A549 (cell line): ENCODE data around the gene LRRC4C. TPM values are rescaled to one million over a fixed set of nuclear protein-coding genes. Genes with fewer than 3 reads are reported as not detected.

Source experiments
- ATAC-seq, 2 experiments: fragments of 200-7000 bp in 1 of 2; fragments of >200 bp in 1 of 2; cut with Nextera tagmentation in 1 of 2; cut with Tn5 transposase in 1 of 2; 3 replicates each; pipeline versions ENCODE4 v1.8.0 to v1.9.1; 2018 to 2020; ENCODE audit warnings: mild to moderate bottlenecking in 1 of 2, moderate library complexity in 1 of 2
- CTCF ChIA-PET: fragments of 300-600 bp; sonication (Branson Sonifier 250); formaldehyde crosslinking; extraction: SDS; loops from one replicate; lab custom pipeline; 2021; ENCODE audit warnings: antibody characterized with exemption, inconsistent platforms; lab: Yijun Ruan, JAX
- POLR2A ChIA-PET: fragments of 350-600 bp; formaldehyde crosslinking; extraction: SDS; loops from one replicate; lab custom pipeline; 2021; ENCODE audit warnings: antibody characterized with exemption, inconsistent platforms; lab: Yijun Ruan, JAX
- DNase-seq, 2 experiments: peaks; one replicate each; pipeline versions ENCODE4 v3.0.0 to v3.0.0-alpha.2; 2011 to 2016; ENCODE audit warnings: low read depth in 1 of 2, low spot score in 1 of 2
- FAIRE-seq: peaks from 2 replicates; lab custom pipeline; 2011; peaks lifted over from hg19 to GRCh38; lab: Jason Lieb, UNC
- H3K27ac ChIP-seq, 2 experiments: fragments of >200 bp; sonication (Bioruptor Twin); formaldehyde crosslinking; 3 replicates each; pipeline ENCODE4 v1.5.1; 2016 to 2017
- H3K4me1 ChIP-seq: fragments of >200 bp; sonication (Bioruptor Twin); formaldehyde crosslinking; 3 replicates; pipeline ENCODE4 v1.6.1; 2016
- H3K4me2 ChIP-seq: fragments of >200 bp; sonication (Bioruptor Twin); formaldehyde crosslinking; 3 replicates; pipeline ENCODE4 v1.6.1; 2016
- H3K4me3 ChIP-seq: fragments of >200 bp; sonication (Bioruptor Twin); formaldehyde crosslinking; 3 replicates; pipeline ENCODE4 v1.5.1; 2016
- H3K9me3 ChIP-seq: fragments of >200 bp; sonication (Bioruptor Twin); formaldehyde crosslinking; 3 replicates; pipeline ENCODE4 v1.6.1; 2016
- BCL3 ChIP-seq: fragments of >200 bp; sonication (Bioruptor Twin); formaldehyde crosslinking; IDR thresholded peaks from 3 replicates; pipeline ENCODE4 v1.6.1; 2016
- BHLHE40 ChIP-seq: IDR thresholded peaks from 2 replicates; pipeline ENCODE4 v1.6.1; 2012; ENCODE audit warnings: low read depth, low read length, inconsistent platforms
- CEBPB ChIP-seq, 2 experiments: fragments of >200 bp in 1 of 2; sonication (Bioruptor Twin) in 1 of 2; formaldehyde crosslinking in 1 of 2; IDR thresholded peaks; 2 replicates each; pipeline ENCODE4 v1.6.1; 2012 to 2016
- CHD2 ChIP-seq: fragments of 150-350 bp; IDR thresholded peaks from 2 replicates; pipeline ENCODE4 v1.6.1; 2014; ENCODE audit warnings: low read length; ENCODE audit not compliant: partially characterized antibody
- CHD4 ChIP-seq: fragments of 200-600 bp; sonication (generic); IDR thresholded peaks from 2 replicates; pipeline ENCODE4 v1.6.1; 2016; ENCODE audit warnings: antibody characterized with exemption, mild to moderate bottlenecking, borderline replicate concordance
- E2F6 ChIP-seq: IDR thresholded peaks from 2 replicates; pipeline ENCODE4 v1.6.1; 2012; ENCODE audit warnings: low read depth, borderline replicate concordance
- EHF ChIP-seq: fragments of 250-450 bp; sonication (Bioruptor Pico); IDR thresholded peaks from 2 replicates; pipeline ENCODE4 v1.5.0; 2020; ENCODE audit warnings: mild to moderate bottlenecking
- EHMT2 ChIP-seq: fragments of 200-600 bp; sonication (generic); IDR thresholded peaks from 2 replicates; pipeline ENCODE4 v1.6.1; 2016; ENCODE audit warnings: antibody characterized with exemption, low read depth, mild to moderate bottlenecking, moderate library complexity
- EP300 ChIP-seq, 2 experiments: fragments of >200 bp; sonication (Bioruptor Twin); formaldehyde crosslinking; IDR thresholded peaks; 2 replicates in 1 of 2; 3 replicates in 1 of 2; pipeline ENCODE4 v1.6.1; 2016 to 2017
- ESRRA ChIP-seq: fragments of 150-350 bp; IDR thresholded peaks from 2 replicates; pipeline ENCODE4 v1.6.1; 2014; ENCODE audit warnings: mild to moderate bottlenecking, low read length, borderline replicate concordance
- FOXS1 ChIP-seq: fragments of 250-450 bp; sonication (Bioruptor Pico); IDR thresholded peaks from 2 replicates; pipeline ENCODE4 v1.5.0; 2020; ENCODE audit warnings: mild to moderate bottlenecking, moderate library complexity
- GATA3 ChIP-seq: IDR thresholded peaks from 2 replicates; pipeline ENCODE4 v1.6.1; 2012; ENCODE audit warnings: borderline replicate concordance
- HEYL ChIP-seq: fragments of 250-450 bp; sonication (Bioruptor Pico); IDR thresholded peaks from 2 replicates; pipeline ENCODE4 v1.8.0; 2021; ENCODE audit warnings: mild to moderate bottlenecking, moderate library complexity
- HMGXB4 ChIP-seq: fragments of 250-450 bp; sonication (Bioruptor Pico); IDR thresholded peaks from 2 replicates; pipeline ENCODE4 v1.5.0; 2021; ENCODE audit warnings: mild to moderate bottlenecking, moderate library complexity, borderline replicate concordance
- HOXB13 ChIP-seq: fragments of 250-450 bp; sonication (Bioruptor Pico); IDR thresholded peaks from 2 replicates; pipeline ENCODE4 v1.5.0; 2020; ENCODE audit warnings: low read depth, mild to moderate bottlenecking, moderate library complexity
- MAFK ChIP-seq: fragments of 450-650 bp; IDR thresholded peaks from 2 replicates; pipeline ENCODE4 v1.6.1; 2014; ENCODE audit not compliant: partially characterized antibody
- NR3C1 ChIP-seq: fragments of >200 bp; sonication (Bioruptor Twin); formaldehyde crosslinking; IDR thresholded peaks from 3 replicates; pipeline ENCODE4 v1.6.1; 2017
- PHF8 ChIP-seq: fragments of 200-600 bp; sonication (generic); IDR thresholded peaks from 2 replicates; pipeline ENCODE4 v1.6.1; 2016; ENCODE audit warnings: low read depth, mild to moderate bottlenecking, antibody characterized with exemption, moderate library complexity, borderline replicate concordance
- RNF2 ChIP-seq: fragments of 200-600 bp; sonication (generic); IDR thresholded peaks from 2 replicates; pipeline ENCODE4 v1.6.1; 2016; ENCODE audit warnings: low read depth, mild to moderate bottlenecking, antibody characterized with exemption, moderate library complexity, borderline replicate concordance
- SREBF2 ChIP-seq: fragments of 450-650 bp; IDR thresholded peaks from 2 replicates; pipeline ENCODE4 v1.6.1; 2014; ENCODE audit warnings: mild to moderate bottlenecking, moderate library complexity
- TP53 ChIP-seq: fragments of 250-450 bp; sonication (Bioruptor Pico); IDR thresholded peaks from 2 replicates; pipeline ENCODE4 v1.5.0; 2021; ENCODE audit warnings: mild to moderate bottlenecking, moderate library complexity
- ZC3H11A ChIP-seq: fragments of 450-650 bp; IDR thresholded peaks from 2 replicates; pipeline ENCODE4 v1.6.1; 2014; ENCODE audit warnings: antibody characterized with exemption, mild to moderate bottlenecking
- WGBS: methylation state at CpG from one replicate; pipeline ENCODE4 v1.1.6; 2017; ENCODE audit errors: missing lambda C conversion rate; 5-methylcytosine and 5-hydroxymethylcytosine counted together
- polyA plus RNA-seq, 4 experiments: library from polyadenylated mRNA; depleted of rRNA in 3 of 4; stranded (reverse); fragments of >200 nt; fragmentation: RNase III in 1 of 4; extraction: RNeasy Plus Mini Kit Qiagen cat#74134 plus additional on column Dnase treatment in 1 of 4; gene quantifications; 2 replicates in 3 of 4; 3 replicates in 1 of 4; pipeline ENCODE4 v1.2.3, GENCODE V29; 2011 to 2017
- TF ChIP-seq, protein P1 (sequence below): fragments of >200 bp; sonication (Bioruptor Twin); formaldehyde crosslinking; IDR thresholded peaks from 2 replicates; pipeline ENCODE4 v1.6.1; 2016
- TF ChIP-seq, protein P2 (sequence below): fragments of 200-600 bp; sonication (generic); IDR thresholded peaks from 2 replicates; pipeline ENCODE4 v1.6.1; 2016; ENCODE audit warnings: antibody characterized with exemption, mild to moderate bottlenecking, moderate library complexity

The LRRC4C gene
- polyA plus RNA-seq, 2 of the 4 experiments (the other 2 are of a cell fraction) = not detected

GRCh38 chr11:41286751-41287150, 172.7 kb downstream of the LRRC4C start:
- CTCF ChIA-PET = no interaction called here
- Histone ChIP-seq H3K4me3 (no peak overlapping the region), H3K4me2 (no peak overlapping the region), H3K27ac (no peak overlapping the region)
- no peak for DNase-seq
- ATAC-seq = no peak
- TF ChIP-seq BCL3 = no peak
- TF ChIP-seq, protein P1, sequence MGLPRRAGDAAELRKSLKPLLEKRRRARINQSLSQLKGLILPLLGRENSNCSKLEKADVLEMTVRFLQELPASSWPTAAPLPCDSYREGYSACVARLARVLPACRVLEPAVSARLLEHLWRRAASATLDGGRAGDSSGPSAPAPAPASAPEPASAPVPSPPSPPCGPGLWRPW = no peak
- no peak for TF ChIP-seq GATA3
- no peak for TF ChIP-seq BHLHE40
- TF ChIP-seq TP53 (CRISPR knock-in tag) = no peak
- TF ChIP-seq E2F6 = no peak
- no peak for TF ChIP-seq CEBPB (IDR thresholded peaks at IDR 0.05)
- no peak for TF ChIP-seq EHMT2
- TF ChIP-seq NR3C1 = no peak
- TF ChIP-seq MAFK = no peak
- TF ChIP-seq, all 56 proteins: peak for 0
- no peaks in the 10 kb centered on the region for H3K4me1 ChIP-seq
- POLR2A ChIA-PET = no interaction called here
- H3K9me3 ChIP-seq = no peaks in the 10 kb centered on the region
- no peak for FAIRE-seq

DNA sequence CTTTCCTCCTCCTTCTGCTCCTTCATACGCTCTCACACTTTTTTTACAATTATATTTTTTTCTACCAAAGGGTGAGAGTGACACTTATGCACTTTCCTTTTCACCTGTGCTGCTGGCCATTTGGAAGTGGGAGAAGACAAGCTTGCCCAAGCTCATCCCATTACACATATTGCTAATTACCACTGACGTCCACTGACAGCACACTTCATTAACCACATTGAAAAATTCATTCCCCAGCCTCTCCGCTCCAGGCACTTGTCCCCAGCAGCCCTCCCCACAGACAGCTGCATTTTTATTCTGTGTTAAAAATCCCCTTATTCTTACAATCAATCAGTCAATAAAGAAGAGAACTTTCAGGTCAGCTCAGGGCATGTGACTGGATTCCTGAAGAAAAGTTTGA, 175.1 kb downstream of the LRRC4C start:
- no peak for FAIRE-seq
- no peak overlapping the region for H3K4me2 ChIP-seq
- CTCF ChIA-PET = no interaction called here
- no peak overlapping the region for H3K27ac ChIP-seq
- H3K4me1 ChIP-seq = no peaks in the 10 kb centered on the region
- no peak overlapping the region for H3K4me3 ChIP-seq
- no peak for TF ChIP-seq SREBF2
- no peak for TF ChIP-seq HMGXB4
- TF ChIP-seq CHD2 = no peak
- TF ChIP-seq TP53 (CRISPR knock-in tag) = no peak
- no peak for TF ChIP-seq RNF2
- TF ChIP-seq BCL3 = no peak
- TF ChIP-seq, protein P2, sequence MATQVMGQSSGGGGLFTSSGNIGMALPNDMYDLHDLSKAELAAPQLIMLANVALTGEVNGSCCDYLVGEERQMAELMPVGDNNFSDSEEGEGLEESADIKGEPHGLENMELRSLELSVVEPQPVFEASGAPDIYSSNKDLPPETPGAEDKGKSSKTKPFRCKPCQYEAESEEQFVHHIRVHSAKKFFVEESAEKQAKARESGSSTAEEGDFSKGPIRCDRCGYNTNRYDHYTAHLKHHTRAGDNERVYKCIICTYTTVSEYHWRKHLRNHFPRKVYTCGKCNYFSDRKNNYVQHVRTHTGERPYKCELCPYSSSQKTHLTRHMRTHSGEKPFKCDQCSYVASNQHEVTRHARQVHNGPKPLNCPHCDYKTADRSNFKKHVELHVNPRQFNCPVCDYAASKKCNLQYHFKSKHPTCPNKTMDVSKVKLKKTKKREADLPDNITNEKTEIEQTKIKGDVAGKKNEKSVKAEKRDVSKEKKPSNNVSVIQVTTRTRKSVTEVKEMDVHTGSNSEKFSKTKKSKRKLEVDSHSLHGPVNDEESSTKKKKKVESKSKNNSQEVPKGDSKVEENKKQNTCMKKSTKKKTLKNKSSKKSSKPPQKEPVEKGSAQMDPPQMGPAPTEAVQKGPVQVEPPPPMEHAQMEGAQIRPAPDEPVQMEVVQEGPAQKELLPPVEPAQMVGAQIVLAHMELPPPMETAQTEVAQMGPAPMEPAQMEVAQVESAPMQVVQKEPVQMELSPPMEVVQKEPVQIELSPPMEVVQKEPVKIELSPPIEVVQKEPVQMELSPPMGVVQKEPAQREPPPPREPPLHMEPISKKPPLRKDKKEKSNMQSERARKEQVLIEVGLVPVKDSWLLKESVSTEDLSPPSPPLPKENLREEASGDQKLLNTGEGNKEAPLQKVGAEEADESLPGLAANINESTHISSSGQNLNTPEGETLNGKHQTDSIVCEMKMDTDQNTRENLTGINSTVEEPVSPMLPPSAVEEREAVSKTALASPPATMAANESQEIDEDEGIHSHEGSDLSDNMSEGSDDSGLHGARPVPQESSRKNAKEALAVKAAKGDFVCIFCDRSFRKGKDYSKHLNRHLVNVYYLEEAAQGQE = no peak
- no peak for TF ChIP-seq ESRRA
- TF ChIP-seq ZC3H11A = no peak
- TF ChIP-seq PHF8 = no peak
- TF ChIP-seq HOXB13 (CRISPR knock-in tag) = no peak
- TF ChIP-seq CHD4 = no peak
- TF ChIP-seq EP300 (IDR thresholded peaks at IDR 0.05) = no peak
- TF ChIP-seq FOXS1 (CRISPR knock-in tag) = no peak
- TF ChIP-seq HEYL (CRISPR knock-in tag) = no peak
- TF ChIP-seq EHF = no peak
- TF ChIP-seq, all 56 proteins: peak for 0
- POLR2A ChIA-PET = no interaction called here
- no peaks in the 10 kb centered on the region for H3K9me3 ChIP-seq
- WGBS = 11% methylated on average over 3 of the region's 3 CpGs
- ATAC-seq (no peak), DNase-seq (no peak)
